H1 (cell line): ENCODE data around the gene CKAP5. TPM values are rescaled to one million over a fixed set of nuclear protein-coding genes. Genes with fewer than 3 reads are reported as not detected.

Source experiments
- CTCF ChIA-PET: fragments of 300-600 bp; sonication (Branson Sonifier 250); formaldehyde crosslinking; loops from one replicate; lab custom pipeline; 2021; ENCODE audit not compliant: partially characterized antibody; lab: Charles Lee
- POLR2A ChIA-PET: fragments of 300-600 bp; sonication (Branson Sonifier 250); formaldehyde crosslinking; loops from one replicate; lab custom pipeline; 2021; ENCODE audit warnings: inconsistent platforms; ENCODE audit not compliant: partially characterized antibody; lab: Charles Lee
- DNase-seq, 2 experiments: peaks; one replicate each; pipeline versions ENCODE4 v3.0.0 to v3.0.0-alpha.2; 2010 to 2022; ENCODE audit warnings: low spot score in 2 of 2, low read depth in 1 of 2, mixed read lengths in 1 of 2
- FAIRE-seq: peaks from 2 replicates; lab custom pipeline; 2011; peaks lifted over from hg19 to GRCh38; lab: Jason Lieb, UNC
- H2AFZ ChIP-seq: 2 replicates; pipeline ENCODE4 v1.8.1; 2012; ENCODE audit warnings: low read length, inconsistent platforms
- H2AK5ac ChIP-seq: 2 replicates; pipeline ENCODE4 v1.6.1; 2013; ENCODE audit warnings: low read depth, low read length
- H2BK120ac ChIP-seq: replicated peaks from 2 replicates; pipeline ENCODE3; 2013; ENCODE audit warnings: low read depth, low read length, inconsistent platforms
- H2BK12ac ChIP-seq: 2 replicates; pipeline ENCODE4 v1.6.1; 2013; ENCODE audit warnings: low read depth, low read length
- H2BK15ac ChIP-seq: 2 replicates; pipeline ENCODE4 v1.6.1; 2013; ENCODE audit warnings: low read length
- H2BK20ac ChIP-seq: 2 replicates; pipeline ENCODE4 v1.6.1; 2013; ENCODE audit warnings: low read length
- H2BK5ac ChIP-seq: 2 replicates; pipeline ENCODE4 v1.6.1; 2013; ENCODE audit warnings: low read depth, low read length
- H3K14ac ChIP-seq: 2 replicates; pipeline ENCODE4 v1.6.1; 2013; ENCODE audit warnings: inconsistent platforms; ENCODE audit not compliant: insufficient read length
- H3K18ac ChIP-seq: 2 replicates; pipeline ENCODE4 v1.6.1; 2013; ENCODE audit warnings: low read length; ENCODE audit errors: extremely low read depth
- H3K23ac ChIP-seq: 2 replicates; pipeline ENCODE4 v1.6.1; 2013; ENCODE audit warnings: inconsistent platforms; ENCODE audit not compliant: insufficient read length
- H3K23me2 ChIP-seq: 2 replicates; pipeline ENCODE4 v1.6.1; 2013; ENCODE audit warnings: low read depth, low read length
- H3K27ac ChIP-seq: 2 replicates; pipeline ENCODE4 v1.6.1; 2011; ENCODE audit warnings: low read depth, low read length, inconsistent platforms
- H3K27me3 ChIP-seq, 4 experiments: replicated peaks in 1 of 4; 1 replicate in 1 of 4; 2 replicates in 3 of 4; pipeline versions ENCODE4 v1.6.1 to v1.8.1; 2011 to 2013; ENCODE audit warnings: low read length in 3 of 4, mild to moderate bottlenecking in 3 of 4, inconsistent platforms in 2 of 4, mixed read lengths in 2 of 4, moderate library complexity in 1 of 4; ENCODE audit not compliant: control insufficient read depth in 3 of 4, insufficient read depth in 3 of 4; ENCODE audit errors: extremely low read depth in 1 of 4
- H3K36me3 ChIP-seq, 4 experiments: 2 replicates each; pipeline versions ENCODE4 v1.6.1 to v1.8.1; 2011 to 2013; ENCODE audit warnings: mild to moderate bottlenecking in 4 of 4, low read length in 3 of 4, moderate library complexity in 2 of 4, control low read depth in 1 of 4, inconsistent platforms in 1 of 4; ENCODE audit not compliant: insufficient read depth in 4 of 4, control insufficient read depth in 2 of 4
- H3K4ac ChIP-seq: replicated peaks from 2 replicates; pipeline ENCODE3; 2013; ENCODE audit warnings: low read length, low read depth, mixed read lengths, inconsistent platforms; ENCODE audit not compliant: insufficient read length
- H3K4me1 ChIP-seq, 4 experiments: replicated peaks in 1 of 4; 1 replicate in 1 of 4; 2 replicates in 3 of 4; pipeline versions ENCODE4 v1.6.1 to v1.8.1; 2011 to 2013; ENCODE audit warnings: low read length in 3 of 4, inconsistent platforms in 2 of 4, mixed read lengths in 1 of 4; ENCODE audit not compliant: insufficient read depth in 4 of 4, control insufficient read depth in 3 of 4
- H3K4me2 ChIP-seq, 2 experiments: 2 replicates each; pipeline versions ENCODE4 v1.6.1 to v1.8.1; 2011 to 2013; ENCODE audit warnings: low read depth in 2 of 2, low read length in 2 of 2, control low read depth in 1 of 2, inconsistent platforms in 1 of 2, mild to moderate bottlenecking in 1 of 2; ENCODE audit not compliant: insufficient read depth in 1 of 2
- H3K4me3 ChIP-seq, 4 experiments: fragments of 200-600, 300-600 bp in 1 of 4; sonication (generic), shearing (Covaris generic), sonication (Bioruptor Twin) in 1 of 4; 2 replicates each; pipeline versions ENCODE4 v1.5.1 to v1.8.1; 2011 to 2016; ENCODE audit warnings: low read length in 4 of 4, low read depth in 3 of 4, control low read depth in 2 of 4, inconsistent platforms in 2 of 4, mild to moderate bottlenecking in 2 of 4, mixed read lengths in 1 of 4, moderate library complexity in 1 of 4; ENCODE audit not compliant: insufficient read depth in 2 of 4; ENCODE audit errors: extremely low read depth in 1 of 4
- H3K56ac ChIP-seq: replicated peaks from 2 replicates; pipeline ENCODE3; 2013; ENCODE audit warnings: low read depth, mild to moderate bottlenecking, mixed read lengths, low read length, inconsistent platforms; ENCODE audit not compliant: insufficient read length
- H3K79me1 ChIP-seq: 2 replicates; pipeline ENCODE4 v1.6.1; 2013; ENCODE audit warnings: low read depth, low read length, control low read depth
- H3K79me2 ChIP-seq, 2 experiments: 2 replicates each; pipeline versions ENCODE4 v1.6.1 to v1.8.1; 2012 to 2013; ENCODE audit warnings: low read length in 2 of 2, mild to moderate bottlenecking in 2 of 2, inconsistent platforms in 1 of 2; ENCODE audit not compliant: insufficient read depth in 2 of 2, control insufficient read depth in 1 of 2
- H3K9ac ChIP-seq, 4 experiments: replicated peaks in 1 of 4; 1 replicate in 1 of 4; 2 replicates in 3 of 4; pipeline versions ENCODE4 v1.6.1 to v1.8.1; 2011 to 2013; ENCODE audit warnings: low read depth in 3 of 4, low read length in 3 of 4, control low read depth in 2 of 4, mild to moderate bottlenecking in 2 of 4, moderate library complexity in 2 of 4, inconsistent platforms in 1 of 4; ENCODE audit errors: extremely low read depth in 1 of 4
- H3K9me3 ChIP-seq, 2 experiments: 2 replicates each; pipeline versions ENCODE4 v1.6.1 to v1.8.1; 2012 to 2013; ENCODE audit warnings: mild to moderate bottlenecking in 2 of 2, moderate library complexity in 2 of 2, control low read depth in 1 of 2, inconsistent platforms in 1 of 2, low read depth in 1 of 2, low read length in 1 of 2, mixed read lengths in 1 of 2; ENCODE audit not compliant: insufficient read depth in 2 of 2
- H4K20me1 ChIP-seq, 2 experiments: replicated peaks in 1 of 2; 2 replicates each; pipeline versions ENCODE3 to v1.8.1; 2011 to 2013; ENCODE audit warnings: inconsistent platforms in 2 of 2, low read length in 2 of 2, mild to moderate bottlenecking in 1 of 2; ENCODE audit not compliant: insufficient read depth in 2 of 2, control insufficient read depth in 1 of 2
- H4K5ac ChIP-seq: 2 replicates; pipeline ENCODE4 v1.6.1; 2013; ENCODE audit warnings: low read length, low read depth, mixed read lengths, inconsistent platforms; ENCODE audit not compliant: insufficient read length
- H4K8ac ChIP-seq: 2 replicates; pipeline ENCODE4 v1.8.0; 2013; ENCODE audit warnings: mild to moderate bottlenecking, moderate library complexity, low read length, inconsistent platforms; ENCODE audit not compliant: insufficient read depth; ENCODE audit errors: extremely low read depth
- H4K91ac ChIP-seq: replicated peaks from 2 replicates; pipeline ENCODE3; 2013; ENCODE audit warnings: low read length, mixed read lengths, inconsistent platforms; ENCODE audit not compliant: insufficient read length
- FOSL1 ChIP-seq: IDR thresholded peaks from 2 replicates; pipeline ENCODE4 v1.6.1; 2011; ENCODE audit warnings: mild to moderate bottlenecking, low read depth, low read length, moderate library complexity; ENCODE audit not compliant: insufficient read depth
- POLR2AphosphoS5 ChIP-seq: IDR thresholded peaks from 2 replicates; pipeline ENCODE4 v1.6.1; 2011; ENCODE audit warnings: low read depth, low read length
- POU5F1 ChIP-seq: IDR thresholded peaks from 2 replicates; pipeline ENCODE4 v1.6.1; 2011; ENCODE audit warnings: low read depth, mild to moderate bottlenecking, low read length, moderate library complexity
- SAP30 ChIP-seq: fragments of 300-600 bp; sonication (generic); IDR thresholded peaks from 2 replicates; pipeline ENCODE4 v1.7.1; 2012; ENCODE audit warnings: low read length, moderate library complexity, mild to moderate bottlenecking, inconsistent platforms; ENCODE audit not compliant: insufficient read depth, insufficient replicate concordance
- SIX5 ChIP-seq: IDR thresholded peaks from 2 replicates; pipeline ENCODE4 v1.6.1; 2011; ENCODE audit warnings: mild to moderate bottlenecking, low read depth, low read length
- TEAD4 ChIP-seq: IDR thresholded peaks from 2 replicates; pipeline ENCODE4 v1.6.1; 2012; ENCODE audit warnings: low read depth, low read length, inconsistent platforms, mixed read lengths
- WGBS, 2 experiments: shearing (Covaris generic) in 1 of 2; methylation state at CpG; one replicate each; pipeline versions ENCODE4 v1.1.6 to v1.1.7; 2013 to 2015; ENCODE audit warnings: low lambda C conversion rate in 2 of 2, mixed read lengths in 2 of 2, inconsistent platforms in 1 of 2, low coverage in 1 of 2, missing lambda C conversion rate in 1 of 2; ENCODE audit not compliant: insufficient replicate concordance in 2 of 2, insufficient coverage in 1 of 2, insufficient read length in 1 of 2; ENCODE audit errors: extremely low coverage in 1 of 2, missing lambda C conversion rate in 1 of 2; 5-methylcytosine and 5-hydroxymethylcytosine counted together
- polyA plus RNA-seq, 7 experiments: library from polyadenylated mRNA; depleted of rRNA in 3 of 7; stranded (reverse) in 5 of 7; unstranded in 2 of 7; fragments of >200 nt in 5 of 7; fragments of 200-250 nt in 2 of 7; gene quantifications; 1 replicate in 5 of 7; 2 replicates in 1 of 7; 4 replicates in 1 of 7; pipeline versions ENCODE4 v1.2.1 to v1.2.3, GENCODE V29; 2011 to 2013; ENCODE audit warnings: missing spikeins in 2 of 7, mixed read lengths in 2 of 7
- total RNA-seq: library from RNA; stranded (reverse); fragmentation: NEBNext Ultra II Directional; extraction: Animal tissue kit (Norgen Biotek cat#: 25700); gene quantifications from 2 replicates; pipeline ENCODE4 v1.2.1, GENCODE V29; 2021
- TF ChIP-seq, protein P1 (sequence below): IDR thresholded peaks from 2 replicates; pipeline ENCODE4 v1.6.1; 2012; ENCODE audit warnings: low read length, inconsistent platforms
- TF ChIP-seq, protein P2 (sequence below): IDR thresholded peaks from 2 replicates; pipeline ENCODE4 v1.6.1; 2011; ENCODE audit warnings: low read depth, mild to moderate bottlenecking, low read length; ENCODE audit not compliant: insufficient read depth

The CKAP5 gene
- total and polyA plus RNA-seq, 2 of the 8 experiments (the other 6 are each of a cell fraction or from before 2014, with no cell fraction given), result 64.8 to 185 TPM

DNA sequence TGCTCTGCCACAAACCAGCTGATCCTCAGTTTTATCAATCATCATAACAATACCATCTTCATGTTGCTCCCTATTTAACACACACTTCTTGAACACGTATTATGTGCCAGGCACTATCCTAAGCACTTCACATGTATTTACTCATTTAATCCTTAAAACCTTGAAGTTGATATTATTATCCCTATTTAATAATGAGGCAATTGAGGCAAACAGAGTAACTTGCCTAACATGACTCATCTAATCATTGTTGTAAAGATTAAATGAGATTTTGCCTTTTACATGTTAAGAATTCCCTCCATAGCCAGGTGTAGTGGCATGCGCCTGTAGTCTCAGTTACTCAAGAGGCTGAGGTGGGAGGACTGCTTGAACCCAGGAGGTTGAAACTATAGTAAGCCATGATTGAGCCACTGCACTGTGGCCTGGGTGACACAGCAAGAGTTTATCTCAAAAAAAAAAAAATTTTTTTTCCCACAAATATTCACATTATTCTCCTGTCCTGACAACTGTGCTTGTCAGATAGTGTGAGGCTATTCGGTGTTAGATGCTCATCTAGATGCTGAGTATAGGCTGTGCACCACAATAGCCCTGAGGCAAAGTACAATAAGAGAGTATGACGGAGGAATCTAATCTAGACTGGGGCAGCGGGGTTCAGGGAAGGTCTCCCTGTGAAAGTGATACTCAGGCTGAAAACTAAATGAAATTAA lies 13.4 kb downstream of the CKAP5 start:
- Histone ChIP-seq H3K79me2 (peaks cover 16 to 96% of the 10 kb centered on the region in 2 experiments), H2BK15ac (no peak overlapping the region), H2AK5ac (no peak overlapping the region), H3K9me3 (no peaks in the 10 kb centered on the region), H3K36me3 (no peaks in the 10 kb centered on the region), H3K23me2 (no peaks in the 10 kb centered on the region), H2BK5ac (no peak overlapping the region), H3K14ac (no peak overlapping the region), H2BK12ac (no peak overlapping the region), H4K20me1 (peaks cover 6 to 11% of the 10 kb centered on the region in 2 experiments), H3K23ac (peak overlapping the region; percentile 27), H4K91ac (no peak overlapping the region), H4K8ac (no peak overlapping the region), H3K79me1 (peaks cover 8% of the 10 kb centered on the region), H4K5ac (no peak overlapping the region), H3K4me1 (peaks cover 0 to 7% (median 3%) of the 10 kb centered on the region in 4 experiments; a peak in 4 of 7 replicates), H3K9ac (no peak overlapping the region), H2BK120ac (no peak overlapping the region), H3K27me3 (no peaks in the 10 kb centered on the region), H3K4ac (no peak overlapping the region), H3K27ac (no peak overlapping the region), H3K18ac (no peak overlapping the region), H3K4me2 (no peak overlapping the region), H2BK20ac (no peak overlapping the region), H3K4me3 (no peak overlapping the region), H3K56ac (no peak overlapping the region), H2AFZ (no peak overlapping the region)
- CTCF ChIA-PET, result no interaction called here
- 96% methylated on average over 5 of the region's 5 CpGs; no CpG with 5 or more reads in 1 of the 2 experiments for WGBS, 2 experiments
- FAIRE-seq, result no peak
- DNase-seq, result no peak
- POLR2A ChIA-PET, result no interaction called here
- TF ChIP-seq POU5F1, result no peak
- no peak for TF ChIP-seq TEAD4
- no peak for TF ChIP-seq POLR2AphosphoS5
- TF ChIP-seq FOSL1, result no peak
- no peak for TF ChIP-seq SAP30
- TF ChIP-seq, protein P1, sequence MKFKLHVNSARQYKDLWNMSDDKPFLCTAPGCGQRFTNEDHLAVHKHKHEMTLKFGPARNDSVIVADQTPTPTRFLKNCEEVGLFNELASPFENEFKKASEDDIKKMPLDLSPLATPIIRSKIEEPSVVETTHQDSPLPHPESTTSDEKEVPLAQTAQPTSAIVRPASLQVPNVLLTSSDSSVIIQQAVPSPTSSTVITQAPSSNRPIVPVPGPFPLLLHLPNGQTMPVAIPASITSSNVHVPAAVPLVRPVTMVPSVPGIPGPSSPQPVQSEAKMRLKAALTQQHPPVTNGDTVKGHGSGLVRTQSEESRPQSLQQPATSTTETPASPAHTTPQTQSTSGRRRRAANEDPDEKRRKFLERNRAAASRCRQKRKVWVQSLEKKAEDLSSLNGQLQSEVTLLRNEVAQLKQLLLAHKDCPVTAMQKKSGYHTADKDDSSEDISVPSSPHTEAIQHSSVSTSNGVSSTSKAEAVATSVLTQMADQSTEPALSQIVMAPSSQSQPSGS, result no peak
- TF ChIP-seq SIX5, result no peak
- TF ChIP-seq, protein P2, sequence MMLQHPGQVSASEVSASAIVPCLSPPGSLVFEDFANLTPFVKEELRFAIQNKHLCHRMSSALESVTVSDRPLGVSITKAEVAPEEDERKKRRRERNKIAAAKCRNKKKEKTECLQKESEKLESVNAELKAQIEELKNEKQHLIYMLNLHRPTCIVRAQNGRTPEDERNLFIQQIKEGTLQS, result no peak
